ENCODE data around the gene NEUROD4.

- no peak for TF ChIP-seq CTCF (conservative IDR thresholded peaks at IDR 0.05; ENCODE audit: low read length)
- no peak for TF ChIP-seq EZH2phosphoT487 (IDR thresholded peaks at IDR 0.05; ENCODE audit: borderline replicate concordance, low read depth, low read length)
Observed at GRCh38 chr12:54997929-54998522, 21.7 kb upstream of the NEUROD4 start.
